Stomach (tissue), 9 donors: Measurements from ENCODE around the gene CD300LF. TPM values are rescaled to one million over a fixed set of nuclear protein-coding genes. Genes with fewer than 3 reads are reported as not detected.

Source experiments
- DNase-seq, 2 donors: peaks; one replicate each; pipeline versions ENCODE4 v3.0.0 to v3.0.0-alpha.2; 2013 to 2019
- H3K27ac ChIP-seq, 5 donors: fragments of 200-600 bp in 4 of 5; sonication (generic) in 4 of 5; one replicate each; pipeline ENCODE4 v1.5.1; 2013 to 2019; ENCODE audit warnings: mild to moderate bottlenecking in 1 of 5, moderate library complexity in 1 of 5
- H3K27me3 ChIP-seq, 3 donors: fragments of 200-600 bp; sonication (generic); one replicate each; pipeline ENCODE4 v1.5.1; 2017 to 2019; ENCODE audit warnings: mixed run types in 1 of 3
- H3K36me3 ChIP-seq, 4 donors: fragments of 200-600 bp; sonication (generic); 1 replicate in 3 of 4; 2 replicates in 1 of 4; pipeline ENCODE4 v1.5.1; 2016 to 2019
- H3K4me1 ChIP-seq, 4 donors: fragments of 200-600 bp; sonication (generic); one replicate each; pipeline ENCODE4 v1.5.1; 2016 to 2019
- H3K4me3 ChIP-seq, 4 donors: fragments of 200-600 bp; sonication (generic) in 3 of 4; one replicate each; pipeline ENCODE4 v1.5.1; 2016 to 2019; ENCODE audit warnings: mild to moderate bottlenecking in 1 of 4
- H3K9me3 ChIP-seq, 4 donors: fragments of 200-600 bp; sonication (generic); one replicate each; pipeline ENCODE4 v1.5.1; 2016 to 2019
- CTCF ChIP-seq, 7 experiments: fragments of 450-650 bp in 4 of 7; fragments of 200-600 bp in 3 of 7; sonication (generic) in 3 of 7; IDR thresholded peaks; one replicate each; pipeline ENCODE4 v1.5.1; 2016 to 2019; ENCODE audit warnings: antibody characterized with exemption in 7 of 7, control low read depth in 2 of 7, mild to moderate bottlenecking in 1 of 7
- EP300 ChIP-seq: sonication (generic); formaldehyde crosslinking; IDR thresholded peaks from one replicate; pipeline ENCODE4 v1.6.1; 2017; ENCODE audit warnings: antibody characterized with exemption
- POLR2A ChIP-seq, 4 donors: fragments of 450-650 bp; IDR thresholded peaks; one replicate each; pipeline ENCODE4 v1.6.1; 2016; ENCODE audit warnings: antibody characterized with exemption in 4 of 4, control low read depth in 2 of 4, mild to moderate bottlenecking in 1 of 4, moderate library complexity in 1 of 4
- POLR2AphosphoS5 ChIP-seq, 3 donors: sonication (generic); formaldehyde crosslinking; IDR thresholded peaks; one replicate each; pipeline ENCODE4 v1.6.1; 2016; ENCODE audit warnings: antibody characterized with exemption in 3 of 3
- WGBS, 5 donors: extraction: QIAGEN DNeasy Blood & Tissue Kit in 3 of 5; methylation state at CpG; one replicate each; pipeline versions ENCODE4 v1.1.5 to v1.1.7; 2013 to 2018; 5-methylcytosine and 5-hydroxymethylcytosine counted together
- intact Hi-C: fragments of 100-400 bp; cut with DNase I; formaldehyde crosslinking; loops from one replicate; pipeline ENCODE4 v1.15.1; 2023; ENCODE audit warnings: low total_unique reads
- polyA plus RNA-seq, 3 donors: library from polyadenylated mRNA; stranded (reverse); fragments of 200-250 nt; gene quantifications; one replicate each; pipeline ENCODE4 v1.2.3, GENCODE V29; 2013
- total RNA-seq, 5 donors: library from RNA; depleted of rRNA; stranded (reverse); fragments of >200 nt; gene quantifications; one replicate each; pipeline versions ENCODE4 v1.1.0 to v1.2.3, GENCODE V29; 2014 to 2016
- donor health status: healthy with polysubstance abuse.
- donor health status: Bipolar disorder and iron deficiency.
- donor health status: healthy.

CD300LF gene
- total and polyA plus RNA-seq, 8 donors = 0.75 to 3.9 (median 0.95) TPM; not detected in 5

DNA sequence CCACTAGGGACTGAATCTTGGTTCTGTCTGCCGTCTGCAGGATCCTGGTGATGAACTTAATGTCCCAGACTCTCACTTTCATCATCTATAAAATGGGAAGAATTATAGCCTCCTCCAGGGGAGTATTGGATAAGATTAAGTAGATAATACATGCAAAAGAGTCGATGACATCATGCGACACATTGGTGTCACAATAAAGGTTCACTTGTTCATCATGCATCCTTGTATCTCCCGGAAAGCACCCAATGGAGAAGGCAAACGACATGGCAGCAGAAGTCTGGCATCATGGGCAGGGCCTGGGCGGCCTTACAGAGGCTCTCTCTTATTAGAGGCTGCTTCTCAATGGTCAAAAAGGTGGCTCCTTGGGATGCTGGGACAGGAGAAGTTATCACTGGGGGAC, 54.1 kb downstream of the CD300LF start:
- Histone ChIP-seq H3K4me3 (no peak overlapping the region), H3K4me1 (no peaks in the 10 kb centered on the region), H3K36me3 (no peaks in the 10 kb centered on the region), H3K27ac (no peak overlapping the region), H3K9me3 (no peaks in the 10 kb centered on the region), H3K27me3 (peaks cover 0 to 78% (median 13%) of the 10 kb centered on the region in 3 donors)
- no peak for TF ChIP-seq CTCF (IDR thresholded peaks at IDR 0.05)
- no peak for TF ChIP-seq POLR2A (IDR thresholded peaks at IDR 0.05)
- no peak for DNase-seq
- 76 to 88% (median 81%) methylated on average over 6 of the region's 6 CpGs for WGBS, 5 donors
- intact Hi-C loops = loop anchor here (10.0 kb wide), 1 partner anchor 76 kb away; the partner anchor contains the start of gene RAB37

GRCh38 chr17:74654742-74655141, 58.0 kb downstream of the CD300LF start:
- TF ChIP-seq CTCF (IDR thresholded peaks at IDR 0.05) (no peak), POLR2AphosphoS5 (IDR thresholded peaks at IDR 0.05) (no peak), POLR2A (IDR thresholded peaks at IDR 0.05) (no peak), EP300 (no peak)
- Histone ChIP-seq H3K27ac (no peak overlapping the region), H3K9me3 (no peaks in the 10 kb centered on the region), H3K36me3 (no peaks in the 10 kb centered on the region), H3K4me1 (no peaks in the 10 kb centered on the region), H3K4me3 (no peak overlapping the region), H3K27me3 (peaks cover 0 to 97% (median 33%) of the 10 kb centered on the region in 3 donors)
- no peak for DNase-seq
- intact Hi-C loops = loop anchor here (10.0 kb wide), 1 partner anchor 80 kb away; the partner anchor contains the start of gene RAB37
- WGBS, 5 donors = 43 to 56% (median 47%) methylated on average over 5 of the region's 5 CpGs

GRCh38 chr17:74652020-74652419, 60.7 kb downstream of the CD300LF start:
- Histone ChIP-seq H3K36me3 (no peaks in the 10 kb centered on the region), H3K4me3 (no peak overlapping the region), H3K27me3 (peaks cover 0 to 92% (median 32%) of the 10 kb centered on the region in 3 donors), H3K9me3 (no peaks in the 10 kb centered on the region), H3K4me1 (no peaks in the 10 kb centered on the region), H3K27ac (no peak overlapping the region)
- DNase-seq = no peak
- WGBS, 5 donors = 81 to 95% (median 84%) methylated on average over 2 to 3 of the region's 3 CpGs
- TF ChIP-seq POLR2A (IDR thresholded peaks at IDR 0.05) (no peak), CTCF (IDR thresholded peaks at IDR 0.05) (no peak), POLR2AphosphoS5 (IDR thresholded peaks at IDR 0.05) (no peak), EP300 (no peak)
- intact Hi-C loops = loop anchor here (10.0 kb wide), 1 partner anchor 83 kb away; the partner anchor contains the start of gene RAB37

DNA sequence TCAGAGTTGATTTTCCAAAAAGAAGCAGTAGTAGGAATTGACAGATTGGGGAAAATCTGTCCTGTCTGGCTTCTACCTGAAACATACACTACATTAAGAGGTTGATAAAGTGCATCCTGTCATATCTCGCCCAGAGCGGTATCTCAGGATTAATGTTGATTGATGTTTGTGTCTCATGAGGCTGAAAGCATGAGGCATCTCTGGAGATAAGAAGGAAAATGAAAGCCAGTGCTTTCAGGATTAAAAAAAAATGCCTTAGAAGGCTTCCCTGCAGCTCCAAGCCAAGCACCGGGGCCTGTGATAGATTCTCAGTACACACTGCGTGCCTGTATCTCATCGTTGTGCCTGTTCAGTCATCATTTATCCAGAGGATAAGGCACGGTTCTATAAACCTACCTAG, 62.8 kb downstream of the CD300LF start:
- no peak for TF ChIP-seq CTCF (IDR thresholded peaks at IDR 0.05)
- H3K4me1 ChIP-seq = no peaks in the 10 kb centered on the region
- H3K27ac ChIP-seq = no peak overlapping the region
- intact Hi-C loops = loop anchor here (10.0 kb wide), 1 partner anchor 85 kb away; the partner anchor contains the start of gene RAB37
- WGBS, 5 donors = 44 to 55% (median 46%) methylated on average over 6 of the region's 6 CpGs
- H3K36me3 ChIP-seq = no peaks in the 10 kb centered on the region
- no peaks in the 10 kb centered on the region for H3K9me3 ChIP-seq
- peaks cover 0 to 82% (median 32%) of the 10 kb centered on the region in 3 donors for H3K27me3 ChIP-seq
- DNase-seq = no peak
- no peak overlapping the region for H3K4me3 ChIP-seq
